NCI-H1092 treated with DMSO at 0.1 percent for 48 hours (cell line): ENCODE results near the gene P2RX7.
"Not testable (repeated sequence)": the region's sequence is repeated elsewhere in the genome, so short reads cannot be mapped to it uniquely, and the experiment has no call there.

Experiments
- DNase-seq: peaks from one replicate; lab custom pipeline; 2025; lab: John Stamatoyannopoulos, UW

P2RX7 gene

DNA sequence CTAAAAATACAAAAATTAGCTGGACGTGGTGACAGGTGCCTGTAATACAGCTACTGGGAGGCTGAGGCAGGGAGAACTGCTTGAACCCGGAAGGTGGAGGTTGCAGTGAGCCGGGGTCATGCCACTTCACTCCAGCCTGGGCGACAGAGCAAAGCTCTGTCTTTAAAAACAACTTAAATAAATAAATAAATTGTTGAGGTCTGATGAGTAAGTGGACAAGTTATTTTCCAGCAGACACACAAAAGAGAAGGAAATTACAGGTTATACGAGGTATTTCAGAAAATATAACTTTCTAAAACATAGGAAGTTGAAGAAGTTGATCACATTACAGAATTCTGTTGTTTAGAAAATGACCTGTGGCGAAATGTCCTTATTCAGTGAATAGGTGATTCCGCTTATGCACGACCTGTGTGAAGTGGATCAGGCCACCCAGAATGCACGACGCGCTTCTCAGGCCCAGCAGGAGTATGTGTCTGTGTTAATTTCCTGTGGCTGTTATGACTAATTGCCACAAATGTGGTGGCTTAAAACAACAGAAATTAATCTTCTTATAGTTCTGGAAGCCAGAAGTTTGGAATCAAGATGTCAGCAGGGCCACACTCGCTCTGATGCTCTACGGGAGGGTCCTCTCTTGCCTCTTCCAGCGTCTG, 38.1 kb downstream of the P2RX7 start:
- DNase-seq = no peak

DNA sequence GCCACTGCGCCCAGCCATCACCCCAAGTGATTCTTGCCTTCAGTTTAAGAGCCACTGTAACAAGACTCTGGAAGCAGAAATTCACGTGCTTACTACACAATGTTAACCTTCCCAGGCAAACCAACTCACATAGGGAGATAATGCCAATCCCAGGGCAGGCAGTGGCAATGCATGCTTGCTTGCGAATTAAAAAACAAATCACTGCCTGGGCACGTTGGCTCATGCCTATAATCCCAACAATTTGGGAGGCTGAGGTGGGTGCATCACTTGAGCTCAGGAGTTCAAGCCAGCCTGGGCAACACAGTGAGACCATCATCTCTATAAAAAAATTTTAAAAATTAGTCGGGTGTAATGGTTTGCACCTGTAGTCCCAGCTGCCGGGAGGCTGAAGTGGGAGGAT, 39.5 kb downstream of the P2RX7 start:
- no peak for DNase-seq

DNA sequence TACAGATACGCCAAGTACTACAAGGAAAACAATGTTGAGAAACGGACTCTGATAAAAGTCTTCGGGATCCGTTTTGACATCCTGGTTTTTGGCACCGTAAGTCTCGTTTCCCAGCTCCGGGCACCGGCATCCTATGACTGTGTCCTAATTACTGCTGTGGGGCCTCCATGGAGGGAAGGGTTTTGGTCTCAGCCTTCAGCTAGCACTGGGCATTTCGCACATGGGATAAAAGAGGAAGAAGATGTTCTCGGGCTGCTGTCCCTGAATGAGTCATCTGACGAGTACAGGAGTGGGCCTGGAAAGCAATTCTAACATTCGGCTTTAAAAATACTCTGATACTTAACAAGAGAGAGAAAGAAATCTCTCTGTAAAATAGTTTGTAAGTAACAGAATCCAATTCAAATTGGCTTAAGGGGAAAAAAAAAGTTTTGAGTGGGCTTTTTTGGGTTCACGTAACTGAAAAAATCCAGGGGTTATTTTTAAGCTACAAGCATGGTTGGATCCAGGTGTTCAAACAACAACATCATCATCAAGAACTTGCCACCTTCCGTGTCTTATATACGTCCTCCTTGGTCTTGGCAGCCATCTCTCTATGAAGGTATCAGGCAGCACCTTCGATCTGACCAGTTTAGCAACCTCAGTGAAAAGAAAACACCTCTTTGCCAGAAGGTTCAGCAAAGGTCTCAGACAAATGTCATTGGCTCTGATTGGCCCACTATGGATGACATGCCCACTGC, 42.9 kb downstream of the P2RX7 start:
- no peak for DNase-seq

DNA sequence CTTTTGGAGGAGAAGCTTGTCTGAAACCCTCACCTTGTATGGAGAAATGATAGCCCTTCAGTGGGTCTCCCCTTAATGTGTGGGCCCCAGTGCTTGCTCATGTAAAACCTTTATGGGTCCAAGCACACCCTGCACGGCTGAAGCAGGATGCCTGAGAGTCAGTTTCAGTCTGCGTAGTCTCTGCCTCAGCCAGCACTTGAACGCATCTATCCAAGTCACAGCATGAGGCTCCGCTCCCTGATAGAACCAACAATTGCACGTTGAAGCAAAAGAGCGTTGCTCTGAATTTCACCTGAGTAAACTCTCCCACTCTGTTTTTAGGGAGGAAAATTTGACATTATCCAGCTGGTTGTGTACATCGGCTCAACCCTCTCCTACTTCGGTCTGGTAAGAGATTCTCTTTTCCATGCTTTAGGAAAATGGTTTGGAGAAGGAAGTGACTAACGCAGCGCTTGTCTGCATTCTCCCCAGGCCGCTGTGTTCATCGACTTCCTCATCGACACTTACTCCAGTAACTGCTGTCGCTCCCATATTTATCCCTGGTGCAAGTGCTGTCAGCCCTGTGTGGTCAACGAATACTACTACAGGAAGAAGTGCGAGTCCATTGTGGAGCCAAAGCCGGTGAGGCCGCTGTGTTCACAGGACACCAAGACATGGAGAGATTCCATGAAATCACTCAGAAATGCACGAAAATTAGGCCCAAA, 44.3 kb downstream of the P2RX7 start:
- no peak for DNase-seq

DNA sequence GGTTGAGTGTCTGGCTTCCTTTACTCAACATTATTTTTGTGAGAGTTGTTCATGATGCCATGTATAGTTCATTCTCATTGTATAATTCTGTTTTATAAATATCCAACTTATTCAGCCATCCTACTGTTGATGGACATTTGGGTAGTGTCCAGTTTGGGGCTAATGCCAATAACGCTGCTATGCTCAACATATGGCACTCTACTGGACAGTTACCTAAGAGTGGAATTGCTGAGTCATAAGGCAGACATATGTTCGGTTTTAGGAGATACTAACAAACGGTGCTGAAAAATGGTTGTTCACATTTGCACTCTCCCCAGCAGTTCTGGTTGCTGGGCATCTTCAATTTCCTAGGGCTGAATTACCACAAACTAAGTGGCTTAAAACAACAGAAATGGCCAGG, 48.5 kb downstream of the P2RX7 start:
- DNase-seq = no peak

DNA sequence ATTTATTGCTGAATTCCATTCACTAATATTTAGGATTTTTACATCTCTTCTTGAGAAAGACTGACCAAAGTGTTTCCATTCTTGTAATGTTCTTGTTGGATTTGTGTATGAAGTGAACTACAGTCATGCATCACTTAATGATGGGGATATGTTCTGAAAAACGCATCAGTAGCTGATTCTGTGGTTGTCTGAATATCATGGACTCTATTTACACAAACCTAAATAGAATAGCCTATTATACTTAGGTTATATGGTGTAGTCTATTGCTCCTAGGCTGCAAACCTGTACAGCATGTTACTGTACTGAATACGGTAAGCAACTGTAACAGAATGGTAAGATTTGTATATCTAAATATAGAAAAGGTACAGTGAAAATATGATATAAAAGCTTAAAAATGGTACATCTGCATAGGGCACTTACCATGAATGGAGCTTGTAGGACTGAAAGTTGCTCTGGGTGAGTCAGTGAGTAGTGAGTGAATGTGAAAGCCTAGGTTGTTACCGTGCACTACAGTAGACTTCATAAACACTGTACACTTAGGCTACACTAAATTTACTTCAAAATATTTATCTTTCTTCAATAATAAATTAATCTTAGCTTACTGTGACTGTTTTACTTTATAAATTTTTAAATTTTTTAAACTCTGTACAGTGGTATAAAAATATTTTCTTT, 49.7 kb downstream of the P2RX7 start:
- DNase-seq = no peak

DNA sequence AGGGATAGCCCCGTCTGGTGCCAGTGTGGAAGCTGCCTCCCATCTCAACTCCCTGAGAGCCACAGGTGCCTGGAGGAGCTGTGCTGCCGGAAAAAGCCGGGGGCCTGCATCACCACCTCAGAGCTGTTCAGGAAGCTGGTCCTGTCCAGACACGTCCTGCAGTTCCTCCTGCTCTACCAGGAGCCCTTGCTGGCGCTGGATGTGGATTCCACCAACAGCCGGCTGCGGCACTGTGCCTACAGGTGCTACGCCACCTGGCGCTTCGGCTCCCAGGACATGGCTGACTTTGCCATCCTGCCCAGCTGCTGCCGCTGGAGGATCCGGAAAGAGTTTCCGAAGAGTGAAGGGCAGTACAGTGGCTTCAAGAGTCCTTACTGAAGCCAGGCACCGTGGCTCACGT, 51.7 kb downstream of the P2RX7 start:
- DNase-seq = no peak

DNA sequence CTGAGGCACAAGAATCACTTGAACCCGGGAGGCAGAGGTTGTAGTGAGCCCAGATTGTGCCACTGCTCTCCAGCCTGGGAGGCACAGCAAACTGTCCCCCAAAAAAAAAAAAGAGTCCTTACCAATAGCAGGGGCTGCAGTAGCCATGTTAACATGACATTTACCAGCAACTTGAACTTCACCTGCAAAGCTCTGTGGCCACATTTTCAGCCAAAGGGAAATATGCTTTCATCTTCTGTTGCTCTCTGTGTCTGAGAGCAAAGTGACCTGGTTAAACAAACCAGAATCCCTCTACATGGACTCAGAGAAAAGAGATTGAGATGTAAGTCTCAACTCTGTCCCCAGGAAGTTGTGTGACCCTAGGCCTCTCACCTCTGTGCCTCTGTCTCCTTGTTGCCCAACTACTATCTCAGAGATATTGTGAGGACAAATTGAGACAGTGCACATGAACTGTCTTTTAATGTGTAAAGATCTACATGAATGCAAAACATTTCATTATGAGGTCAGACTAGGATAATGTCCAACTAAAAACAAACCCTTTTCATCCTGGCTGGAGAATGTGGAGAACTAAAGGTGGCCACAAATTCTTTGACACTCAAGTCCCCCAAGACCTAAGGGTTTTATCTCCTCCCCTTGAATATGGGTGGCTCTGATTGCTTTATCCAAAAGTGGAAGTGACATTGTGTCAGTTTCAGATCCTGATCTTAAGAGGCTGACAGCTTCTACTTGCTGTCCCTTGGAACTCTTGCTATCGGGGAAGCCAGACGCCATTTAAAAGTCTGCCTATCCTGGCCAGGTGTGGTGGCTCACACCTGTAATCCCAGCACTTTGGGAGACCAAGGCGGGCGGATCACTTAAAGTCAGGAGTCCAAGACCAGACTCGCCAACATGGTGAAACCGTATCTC, 52.6 kb downstream of the P2RX7 start:
- DNase-seq = no peak

DNA sequence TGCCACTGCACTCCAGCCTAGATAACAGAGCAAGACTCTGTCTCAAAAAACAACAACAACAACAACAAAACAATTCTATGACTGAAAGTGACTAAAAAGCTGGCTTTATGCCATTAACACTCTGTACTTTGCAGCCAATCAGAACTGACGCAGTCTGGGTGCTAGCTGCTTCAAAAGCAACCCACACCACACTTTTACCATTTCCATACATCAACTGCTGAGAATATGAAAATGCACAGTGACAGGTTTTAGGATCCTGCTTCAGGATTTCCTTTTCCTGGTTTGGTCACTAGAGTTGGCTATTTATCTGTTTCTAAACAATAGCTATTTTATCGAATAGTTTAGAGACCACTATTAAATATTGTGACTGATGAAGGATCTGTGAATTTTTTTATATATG, 54.1 kb downstream of the P2RX7 start:
- DNase-seq = no peak

DNA sequence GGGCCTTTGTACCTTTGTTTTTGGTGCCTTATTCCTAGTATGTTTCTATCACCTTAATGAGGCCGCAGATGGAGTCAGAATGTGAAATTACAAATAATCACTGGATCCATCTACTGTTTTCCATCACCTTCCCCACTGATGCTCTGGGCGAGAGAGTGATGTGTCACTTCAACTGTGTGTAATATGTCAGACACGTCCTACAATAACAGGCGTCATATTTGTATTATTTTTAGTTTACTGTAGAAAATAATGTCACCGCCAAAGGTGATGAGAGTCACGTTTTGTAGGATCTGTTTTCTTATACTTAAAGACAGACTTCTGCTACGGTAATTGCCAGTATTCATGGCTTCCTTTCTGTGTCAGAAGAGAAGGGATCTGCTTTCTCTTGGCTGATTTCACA, 54.8 kb downstream of the P2RX7 start:
- DNase-seq = no peak

DNA sequence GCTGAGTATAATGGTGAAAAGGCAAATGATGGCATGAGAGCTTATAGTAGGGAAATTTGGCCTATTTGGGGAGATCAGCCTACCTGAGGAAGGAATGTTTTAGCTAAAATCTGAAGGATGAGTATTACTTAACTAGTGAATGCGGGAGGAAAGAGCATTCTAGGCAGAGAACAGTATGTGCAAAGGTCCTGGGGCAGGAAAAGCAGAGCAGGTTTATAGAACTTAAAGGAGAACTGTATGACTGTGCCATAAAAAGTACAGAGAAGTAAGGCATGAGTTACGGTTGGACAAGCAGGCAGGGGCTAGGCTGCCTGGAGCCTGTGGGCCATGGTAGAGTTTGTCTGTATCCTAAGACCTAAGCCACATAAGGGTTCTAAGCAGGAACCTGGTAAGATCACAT, 55.6 kb downstream of the P2RX7 start:
- DNase-seq = no peak

DNA sequence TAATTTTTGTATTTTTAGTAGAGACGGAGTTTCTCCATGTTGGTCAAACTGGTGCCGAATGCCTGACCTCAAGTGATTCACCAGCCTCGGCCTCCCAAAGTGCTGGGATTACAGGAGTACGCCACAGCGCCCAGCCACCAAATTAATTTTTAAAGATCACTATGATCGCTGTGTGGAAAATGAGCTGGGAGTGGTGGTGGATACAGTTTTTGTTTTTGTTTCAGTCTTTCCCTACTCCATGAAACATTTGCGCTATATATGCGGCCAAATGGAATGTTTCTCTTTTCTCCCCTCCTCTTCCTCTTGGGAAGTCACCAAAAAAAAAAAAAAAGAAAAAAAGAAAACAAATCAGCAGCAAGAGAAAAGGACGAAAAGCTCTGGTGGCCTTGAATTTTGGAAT, 56.5 kb downstream of the P2RX7 start:
- DNase-seq = no peak

DNA sequence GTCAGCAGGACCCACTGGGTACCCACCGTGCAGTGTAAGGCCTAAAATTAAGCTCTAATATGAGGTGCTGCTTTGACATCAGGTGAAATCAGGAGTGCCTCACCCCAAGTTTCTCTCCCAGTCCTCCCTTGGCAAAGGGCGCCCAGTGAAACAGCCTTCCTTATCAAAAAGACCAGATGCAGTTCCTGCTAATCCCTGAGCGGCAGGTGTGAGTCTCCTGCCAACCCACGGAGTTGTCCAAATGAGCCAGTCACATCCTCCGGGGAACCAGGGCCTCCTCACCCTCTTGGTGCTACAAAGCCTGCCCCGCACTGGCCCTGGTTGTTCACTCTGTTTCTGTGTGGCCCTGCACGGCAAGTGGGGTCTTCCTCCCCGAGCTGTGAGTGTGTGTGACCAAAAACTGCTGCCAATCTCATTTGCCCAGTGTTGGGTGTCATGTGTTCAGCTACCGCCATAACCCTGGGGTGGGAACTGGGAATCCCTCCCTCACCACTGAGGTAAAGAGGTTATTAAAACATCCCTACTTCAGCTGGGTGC, 57.0 kb downstream of the P2RX7 start:
- DNase-seq = no peak

DNA sequence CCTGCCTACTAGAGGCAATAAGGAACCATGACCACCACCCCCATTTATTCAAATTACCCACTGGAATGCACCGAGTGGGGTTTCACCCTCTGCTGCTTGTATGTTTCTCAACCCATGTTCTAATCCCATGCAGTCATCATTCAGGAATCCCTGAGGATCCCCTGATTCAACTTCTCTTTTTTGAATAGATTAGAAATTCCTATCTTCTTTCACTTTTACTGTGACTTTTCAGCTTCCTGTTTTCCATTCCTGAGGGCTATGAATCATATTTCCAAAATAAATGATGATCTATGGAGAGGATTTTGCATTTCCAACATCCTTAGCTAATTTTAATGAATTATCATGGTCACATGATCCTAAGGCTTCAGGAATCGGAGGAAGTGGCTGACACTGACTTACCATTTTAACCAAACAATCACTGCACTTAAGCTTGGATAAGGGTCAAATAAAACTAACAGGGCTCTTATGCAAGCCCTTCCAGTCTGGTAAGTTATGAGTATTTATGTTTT, 57.9 kb downstream of the P2RX7 start:
- no peak for DNase-seq

DNA sequence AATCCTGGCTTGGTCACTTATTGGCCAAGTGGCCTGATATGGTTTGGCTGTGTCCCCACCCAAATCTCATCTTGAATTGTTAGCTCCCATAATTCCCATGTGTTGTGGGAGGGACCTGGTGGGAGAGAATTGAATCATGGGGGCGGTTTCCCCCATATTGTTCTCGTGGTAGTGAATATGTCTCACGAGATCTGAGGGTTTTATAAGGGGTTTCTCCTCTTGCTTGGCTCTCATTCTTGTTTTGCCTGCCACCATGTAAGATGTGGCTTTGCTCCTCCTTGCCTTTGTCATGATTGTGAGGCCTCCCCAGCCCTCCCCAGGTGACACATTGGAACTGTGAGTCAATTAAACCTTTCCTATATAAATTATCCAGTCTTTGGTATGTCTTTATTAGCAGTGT, 58.5 kb downstream of the P2RX7 start:
- DNase-seq = no peak

DNA sequence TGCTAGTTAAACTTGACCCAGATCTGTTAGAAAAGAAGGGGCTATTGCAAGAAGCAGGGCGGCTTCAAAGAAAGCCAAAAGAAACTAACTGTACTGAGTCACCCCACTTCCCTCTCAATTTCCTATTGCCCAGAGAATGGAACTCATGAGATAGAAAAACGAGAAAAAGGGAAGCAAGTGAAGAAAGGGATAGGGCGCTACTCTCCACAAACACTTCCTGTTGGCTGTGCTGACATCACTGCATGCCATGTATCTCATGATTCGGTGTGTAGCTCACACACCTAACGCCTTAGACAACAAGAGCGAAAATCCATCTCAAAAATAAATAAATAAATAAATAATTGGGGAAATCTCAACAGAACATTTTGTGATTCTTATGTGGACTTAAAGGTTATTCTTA, 64.2 kb downstream of the P2RX7 start:
- DNase-seq = no peak

DNA sequence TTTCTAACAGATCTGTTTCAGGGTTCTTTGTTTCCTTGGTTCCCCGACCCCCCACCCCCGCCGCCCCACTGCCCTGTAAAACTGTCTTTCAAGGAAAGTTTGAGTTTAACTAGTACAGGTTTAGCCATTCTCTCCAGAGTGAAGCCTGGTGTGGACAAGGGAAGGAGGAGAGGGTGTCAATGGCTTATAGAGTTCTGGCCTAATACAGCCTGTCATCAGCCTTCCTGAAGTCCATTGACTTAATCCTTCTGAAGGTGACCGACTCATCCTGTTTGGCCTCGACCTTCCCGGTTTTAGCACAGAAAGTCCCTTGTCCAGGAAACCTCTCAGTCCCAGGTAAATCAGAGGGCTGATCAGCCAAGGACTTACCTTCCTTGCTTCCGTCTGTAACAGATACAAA, 66.3 kb downstream of the P2RX7 start:
- no peak for DNase-seq

DNA sequence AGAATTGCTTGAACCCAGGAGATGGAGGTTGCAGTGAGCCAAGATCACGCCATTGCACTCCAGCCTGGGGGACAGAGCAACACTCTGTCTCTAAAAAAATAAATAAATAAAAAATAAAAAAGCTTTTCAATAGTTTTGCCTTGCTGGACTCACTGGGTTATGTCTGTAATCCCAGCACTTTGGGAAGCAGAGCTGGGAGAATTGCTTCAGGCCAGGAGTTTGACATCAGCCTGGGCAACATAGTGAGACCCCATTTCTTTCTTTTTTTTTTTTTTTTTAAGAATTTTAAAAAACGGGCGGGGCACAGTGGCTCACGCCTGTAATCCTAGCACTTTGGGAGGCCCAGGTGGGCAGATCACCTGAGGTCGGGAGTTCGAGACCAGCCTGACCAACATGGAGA, 68.5 kb downstream of the P2RX7 start:
- not testable (repeated sequence) for DNase-seq

DNA sequence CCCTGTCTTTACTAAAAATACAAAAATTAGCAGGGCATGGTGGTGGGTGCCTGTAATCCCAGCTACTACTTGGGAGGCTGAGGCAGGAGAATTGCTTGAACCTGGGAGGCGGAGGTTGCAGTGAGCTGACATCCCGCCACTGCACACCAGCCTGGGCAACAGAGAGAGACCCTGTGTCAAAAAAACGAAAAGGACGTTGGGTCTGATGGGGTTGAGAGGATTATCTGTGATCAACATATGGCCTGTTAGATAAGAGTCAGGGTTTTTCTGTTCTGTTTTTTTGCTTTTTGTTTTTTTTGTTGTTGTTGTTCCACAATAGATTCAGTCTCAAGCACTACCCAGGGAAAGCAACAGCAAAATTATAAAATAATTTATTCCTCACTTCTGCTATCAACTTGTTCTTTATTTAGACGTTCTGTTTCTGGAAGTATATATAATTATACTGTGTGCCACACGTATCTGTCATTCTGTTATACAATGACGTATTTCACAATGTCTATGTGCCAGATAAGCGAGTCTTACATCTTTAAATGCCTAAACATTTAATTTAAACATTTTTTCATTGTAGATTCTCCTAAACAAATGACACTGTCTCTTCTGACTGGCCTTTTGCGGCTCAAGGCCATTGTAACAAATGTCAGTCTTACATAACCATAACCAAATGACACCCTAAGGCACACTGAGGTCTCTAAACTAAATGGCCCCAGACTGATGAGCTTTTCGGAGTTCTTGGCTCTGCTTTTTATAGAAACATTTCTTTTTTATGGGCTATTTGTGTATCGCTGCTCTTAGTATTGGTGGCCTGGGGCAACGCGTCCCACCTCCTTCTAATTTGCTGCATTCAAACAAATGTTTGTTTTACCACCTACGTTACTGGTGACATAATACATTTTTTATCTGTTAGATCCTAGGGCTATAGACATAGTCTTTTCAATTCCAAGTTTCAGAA, 70.0 kb downstream of the P2RX7 start:
- DNase-seq = no peak

DNA sequence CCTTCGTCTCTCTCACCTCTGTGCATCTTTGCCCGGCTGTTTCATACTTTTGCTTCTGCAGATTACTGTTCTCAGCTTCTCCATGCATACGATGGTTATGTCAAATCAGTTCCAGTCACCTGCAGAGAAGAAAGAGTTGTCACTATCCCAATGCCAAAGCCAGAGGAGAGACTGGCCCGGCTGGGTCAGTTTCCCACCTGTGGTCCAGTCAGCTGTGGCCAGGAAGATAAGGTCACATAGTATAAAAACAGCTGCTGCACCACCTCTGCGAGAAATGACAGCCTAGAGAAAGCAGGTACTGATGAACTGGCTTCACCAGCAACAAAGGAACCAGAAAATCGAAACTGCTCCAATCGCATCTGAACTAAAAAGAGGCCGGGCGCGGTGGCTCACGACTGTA, 70.8 kb downstream of the P2RX7 start:
- no peak for DNase-seq
